ENCODE measurements around the gene C1QTNF4.

C1QTNF4 gene

GRCh38 chr11:47572715-47573255 lies 21.4 kb downstream of the C1QTNF4 start:
- TF ChIP-seq EZH2phosphoT487 (conservative IDR thresholded peaks at IDR 0.05; ENCODE audit: low read length) (no peak), CTCF (IDR thresholded peaks at IDR 0.05; ENCODE audit: insufficient read depth, low read length, poor library complexity, severe bottlenecking) (no peak)
- H3K9ac ChIP-seq (ENCODE audit: low read length): no peak overlapping the region
- H4K20me1 ChIP-seq (ENCODE audit: low read depth, low read length): no peaks in the 10 kb centered on the region; the same call in 1 of the 2 replicates
- no peak overlapping the region for H3K4me2 ChIP-seq (ENCODE audit: low read depth, low read length, poor library complexity, severe bottlenecking)
- H3K27me3 ChIP-seq (ENCODE audit: low read length): no peaks in the 10 kb centered on the region
- no peaks in the 10 kb centered on the region for H3K9me3 ChIP-seq (ENCODE audit: insufficient read depth, low read length)
- H3K9me2 ChIP-seq (replicated peaks; ENCODE audit: insufficient read depth, low read length): no peaks in the 10 kb centered on the region
- H3K27ac ChIP-seq (ENCODE audit: low read depth, low read length): no peak overlapping the region
- H3K4me3 ChIP-seq (ENCODE audit: insufficient read depth, low read length, poor library complexity, severe bottlenecking): no peak overlapping the region
- H2AFZ ChIP-seq (ENCODE audit: low read depth, low read length, severe bottlenecking): no peak overlapping the region
- peaks cover 50% of the 10 kb centered on the region for H3K79me2 ChIP-seq (ENCODE audit: insufficient read depth, low read length)
- peaks cover 19% of the 10 kb centered on the region; the same call in 1 of the 2 replicates for H3F3A ChIP-seq (ENCODE audit: insufficient read depth)
- H3K36me3 ChIP-seq (ENCODE audit: low read length): peaks cover 13% of the 10 kb centered on the region

GRCh38 chr11:47571895-47572294 lies 22.3 kb downstream of the C1QTNF4 start:
- peaks cover 13% of the 10 kb centered on the region for H3F3A ChIP-seq (ENCODE audit: insufficient read depth)
- H3K27ac ChIP-seq (ENCODE audit: low read depth, low read length): no peak overlapping the region
- H3K9me2 ChIP-seq (replicated peaks; ENCODE audit: insufficient read depth, low read length): no peaks in the 10 kb centered on the region
- no peak overlapping the region for H2AFZ ChIP-seq (ENCODE audit: low read depth, low read length, severe bottlenecking)
- H3K4me3 ChIP-seq (ENCODE audit: insufficient read depth, low read length, poor library complexity, severe bottlenecking): no peak overlapping the region
- no peaks in the 10 kb centered on the region for H3K27me3 ChIP-seq (ENCODE audit: low read length)
- no peak overlapping the region for H3K9ac ChIP-seq (ENCODE audit: low read length)
- H3K4me2 ChIP-seq (ENCODE audit: low read depth, low read length, poor library complexity, severe bottlenecking): no peak overlapping the region
- H3K79me2 ChIP-seq (ENCODE audit: insufficient read depth, low read length): peaks cover 46% of the 10 kb centered on the region
- TF ChIP-seq CTCF (IDR thresholded peaks at IDR 0.05; ENCODE audit: insufficient read depth, low read length, poor library complexity, severe bottlenecking) (no peak), EZH2phosphoT487 (conservative IDR thresholded peaks at IDR 0.05; ENCODE audit: low read length) (no peak)
- no peaks in the 10 kb centered on the region for H3K9me3 ChIP-seq (ENCODE audit: insufficient read depth, low read length)
- peaks cover 13% of the 10 kb centered on the region for H3K36me3 ChIP-seq (ENCODE audit: low read length)
- H4K20me1 ChIP-seq (ENCODE audit: low read depth, low read length): no peaks in the 10 kb centered on the region; the same call in 1 of the 2 replicates

- Histone ChIP-seq H4K20me1 (ENCODE audit: low read depth, low read length) (no peaks in the 10 kb centered on the region; the same call in 1 of the 2 replicates), H3K4me3 (ENCODE audit: insufficient read depth, low read length, poor library complexity, severe bottlenecking) (no peak overlapping the region), H3K9me3 (ENCODE audit: insufficient read depth, low read length) (no peaks in the 10 kb centered on the region), H3K9me2 (replicated peaks; ENCODE audit: insufficient read depth, low read length) (no peaks in the 10 kb centered on the region), H3K27me3 (ENCODE audit: low read length) (no peaks in the 10 kb centered on the region), H3K36me3 (ENCODE audit: low read length) (peaks cover 13% of the 10 kb centered on the region), H3F3A (ENCODE audit: insufficient read depth) (peaks cover 13% of the 10 kb centered on the region), H3K4me2 (ENCODE audit: low read depth, low read length, poor library complexity, severe bottlenecking) (no peak overlapping the region), H3K9ac (ENCODE audit: low read length) (no peak overlapping the region), H2AFZ (ENCODE audit: low read depth, low read length, severe bottlenecking) (no peak overlapping the region), H3K27ac (ENCODE audit: low read depth, low read length) (no peak overlapping the region), H3K79me2 (ENCODE audit: insufficient read depth, low read length) (peaks cover 48% of the 10 kb centered on the region)
- TF ChIP-seq EZH2phosphoT487 (conservative IDR thresholded peaks at IDR 0.05; ENCODE audit: low read length) (no peak), CTCF (IDR thresholded peaks at IDR 0.05; ENCODE audit: insufficient read depth, low read length, poor library complexity, severe bottlenecking) (no peak)
Observed at GRCh38 chr11:47571357-47571729, 22.9 kb downstream of the C1QTNF4 start.

Data from SU-DHL-6 (cell line).